Measurements from ENCODE around the gene EPB41L1.
"Not testable (repeated sequence)": the region's sequence is repeated elsewhere in the genome, so short reads cannot be mapped to it uniquely, and the experiment has no call there.

EPB41L1 gene

DNA sequence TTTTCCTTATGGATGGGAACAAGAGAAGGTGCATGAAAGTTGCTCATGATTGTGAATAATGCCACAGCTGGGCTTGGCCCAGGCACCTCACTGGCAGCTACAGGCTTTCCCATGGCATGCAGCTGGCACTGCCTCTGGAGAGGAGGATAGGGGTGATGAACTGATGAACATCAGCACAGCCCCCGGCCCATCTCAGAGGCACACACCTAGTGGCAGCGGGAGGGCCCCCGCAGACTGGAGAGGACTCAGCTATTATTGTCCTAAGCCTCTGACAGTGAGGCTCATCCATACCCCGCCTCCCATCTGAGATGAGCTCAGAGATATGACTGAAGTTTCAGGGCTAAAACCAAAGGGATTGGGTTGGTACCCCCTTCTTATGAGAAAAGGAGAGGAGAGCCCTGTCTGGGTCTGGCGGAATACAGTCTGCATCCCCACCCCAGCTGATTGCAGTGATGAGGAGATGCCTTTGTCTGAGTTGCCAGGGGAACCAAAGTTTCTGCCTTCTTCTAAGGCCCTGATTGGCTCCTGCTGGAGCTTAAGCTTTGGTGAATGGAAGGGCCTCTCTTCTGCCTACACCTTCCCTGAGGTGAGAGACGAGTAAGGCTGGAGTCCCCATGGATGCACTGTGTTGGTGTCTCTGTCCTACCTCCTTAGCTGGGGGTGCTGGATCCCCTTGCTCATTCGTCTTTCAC is 27.6 kb upstream of the EPB41L1 start:
- no peak for DNase-seq

DNA sequence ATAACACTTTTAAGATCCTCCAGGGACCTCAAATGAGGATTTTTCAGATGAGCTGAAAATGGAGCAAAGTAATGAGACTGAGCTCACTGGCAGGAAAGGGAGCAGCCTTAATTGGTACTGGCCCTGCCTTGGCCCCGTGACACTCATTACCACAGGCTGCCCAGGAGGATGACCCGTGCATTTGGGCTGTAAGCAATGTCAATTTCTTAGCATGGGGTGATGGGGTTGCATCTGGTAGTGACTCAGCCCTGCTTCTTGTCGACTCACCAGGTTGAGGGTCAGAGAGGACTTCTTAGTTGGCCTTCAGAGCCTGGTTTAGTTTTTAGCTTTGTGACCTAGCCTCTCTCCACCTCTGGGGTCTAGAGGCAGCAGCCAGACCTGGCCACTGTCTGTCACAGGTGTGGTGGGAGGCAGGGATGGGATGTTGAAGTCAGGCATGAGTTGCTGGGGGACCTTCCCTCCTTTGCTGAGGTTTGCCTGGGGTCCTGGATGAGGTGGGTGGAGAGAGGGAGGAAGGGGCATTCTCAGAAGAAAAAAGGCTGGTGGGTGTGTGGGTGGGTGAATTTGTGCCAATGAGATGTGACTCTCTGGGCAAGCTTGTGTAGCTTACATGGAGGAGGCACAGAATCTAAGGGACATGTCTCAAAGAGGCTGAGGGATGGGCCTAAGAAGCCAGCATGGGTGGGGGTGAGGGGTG is 25.9 kb upstream of the EPB41L1 start:
- DNase-seq: no peak

DNA sequence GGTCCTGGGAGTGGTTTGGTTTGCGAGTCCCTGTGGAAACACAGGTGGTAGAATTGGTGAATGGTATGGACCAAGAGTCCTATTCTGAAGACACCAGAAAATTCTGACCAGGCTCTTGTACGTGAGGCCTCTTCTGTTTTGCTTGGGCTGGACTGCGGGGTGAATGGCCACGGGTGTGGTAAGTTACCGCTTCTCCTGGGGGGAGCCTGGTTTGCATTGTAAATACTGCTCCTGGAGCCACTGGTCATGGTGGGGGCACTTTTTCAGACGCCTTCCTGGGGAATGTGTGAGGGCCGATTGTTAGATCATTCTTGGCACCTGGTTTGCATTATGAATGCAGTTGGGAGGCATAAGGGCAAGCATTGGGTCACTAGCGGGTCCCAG is 25.4 kb upstream of the EPB41L1 start:
- DNase-seq: no peak

DNA sequence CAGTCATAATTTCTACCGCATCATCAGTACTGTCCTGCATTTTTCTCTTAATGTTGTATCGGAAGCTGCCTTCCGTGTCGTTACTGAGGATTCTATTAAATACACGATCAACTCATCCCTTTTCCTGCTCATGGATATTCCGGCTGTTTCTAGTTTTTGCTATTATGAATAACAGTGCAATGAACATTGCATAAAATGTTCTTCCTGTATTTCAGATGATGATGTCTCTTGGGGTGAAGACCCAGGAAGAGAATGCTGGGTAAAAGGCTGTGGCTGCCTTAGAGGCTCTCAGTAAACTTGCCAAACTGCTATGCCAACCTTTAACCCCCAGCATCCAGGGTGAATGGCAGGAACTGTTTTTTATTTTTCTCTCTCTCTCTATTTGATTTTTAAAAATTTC is 24.1 kb upstream of the EPB41L1 start:
- DNase-seq: no peak

DNA sequence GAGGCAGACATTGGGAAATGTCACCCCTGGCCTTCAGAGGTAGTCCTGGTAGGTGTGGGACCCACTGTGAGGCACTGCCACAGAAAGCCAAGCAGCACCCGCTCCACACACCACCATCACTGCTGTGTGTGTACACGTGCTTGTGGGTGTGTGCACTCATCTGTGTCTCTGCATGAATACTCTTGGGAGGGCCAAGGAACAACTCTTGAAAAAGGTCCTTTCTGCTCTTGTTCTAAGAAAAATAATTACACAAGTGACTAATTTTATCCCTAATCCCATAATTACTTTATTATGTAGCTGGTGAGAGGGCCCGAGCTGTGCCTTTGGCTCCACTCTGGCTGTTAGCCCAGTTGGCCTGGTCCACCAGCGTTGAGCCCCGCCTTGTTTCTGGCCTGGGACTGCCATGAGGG is 21.7 kb upstream of the EPB41L1 start:
- no peak for DNase-seq

DNA sequence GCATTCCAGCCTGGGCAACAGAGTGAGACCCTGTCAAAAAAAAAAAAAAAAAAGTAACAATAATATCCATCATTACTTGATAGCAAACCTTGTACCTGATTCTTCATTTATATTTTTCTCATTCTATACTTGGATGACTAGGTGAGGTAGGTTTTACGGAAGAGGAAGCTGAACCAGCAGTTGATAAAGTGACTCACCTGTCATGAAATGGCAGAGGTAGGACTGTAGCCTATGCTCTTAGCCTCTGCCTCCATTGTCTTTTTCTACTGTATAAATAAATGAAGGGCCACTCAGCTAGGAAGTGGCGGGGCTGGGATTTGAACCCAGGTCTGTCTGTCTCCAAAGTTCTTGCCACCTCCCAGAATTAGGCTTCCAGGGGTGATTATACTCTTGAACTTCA is 20.7 kb upstream of the EPB41L1 start:
- no peak for DNase-seq

DNA sequence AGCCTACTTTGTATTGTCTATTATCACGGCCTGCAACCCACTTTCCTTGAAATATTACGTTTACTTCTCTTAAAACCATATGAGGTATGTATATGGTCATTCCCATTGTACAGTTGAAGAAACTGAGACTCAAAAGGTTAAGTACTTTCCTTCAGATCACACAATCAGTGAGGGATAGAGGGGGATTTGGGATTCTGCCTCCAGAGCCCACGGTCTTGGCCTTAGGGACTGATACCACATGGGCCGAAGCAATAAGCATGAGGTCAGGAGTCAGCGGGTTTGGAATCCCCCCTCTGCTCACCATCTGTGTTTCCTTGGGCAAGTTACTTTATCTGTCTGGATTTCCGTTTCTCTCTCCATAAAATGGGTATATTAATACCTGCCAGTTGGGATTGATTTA is 19.4 kb upstream of the EPB41L1 start:
- no peak for DNase-seq

DNA sequence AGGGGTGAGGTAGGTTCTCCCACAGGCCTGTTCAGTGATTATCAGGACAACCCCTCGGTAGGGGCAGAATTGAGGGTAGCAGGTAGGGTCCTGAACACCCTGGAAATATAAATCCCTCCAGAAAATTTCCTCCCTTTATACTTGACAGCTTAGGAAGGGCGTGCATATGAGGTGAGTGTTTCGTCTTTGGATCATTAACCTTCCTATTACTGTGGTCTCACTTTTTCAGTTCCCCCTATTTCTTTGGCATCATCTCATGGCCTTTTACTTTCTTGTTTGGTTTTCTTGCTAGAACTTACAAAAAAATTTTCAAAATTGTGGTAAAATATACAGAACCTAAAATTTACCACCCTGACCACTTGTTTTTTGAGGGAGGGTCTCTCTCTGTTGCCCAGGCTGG is 18.7 kb upstream of the EPB41L1 start:
- no peak for DNase-seq

DNA sequence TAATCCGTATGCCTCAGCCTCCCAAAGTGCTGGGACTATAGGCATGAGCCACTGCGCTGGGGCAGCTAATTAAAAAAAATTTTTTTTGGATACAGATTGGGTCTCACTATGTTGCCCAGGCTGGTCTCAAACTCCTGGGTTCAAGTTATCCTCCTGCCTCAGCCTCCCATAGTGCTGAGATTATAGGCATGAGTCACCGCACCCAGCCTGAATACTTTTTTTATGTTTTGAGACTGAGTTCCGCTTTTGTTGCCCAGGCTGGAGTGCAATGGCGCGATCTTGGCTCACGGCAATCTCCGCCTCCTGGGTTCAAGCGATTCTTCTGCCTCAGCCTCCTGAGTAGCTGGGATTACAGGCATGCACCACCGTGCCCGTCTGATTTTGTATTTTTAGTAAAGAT is 17.2 kb upstream of the EPB41L1 start:
- not testable (repeated sequence) for DNase-seq

DNA sequence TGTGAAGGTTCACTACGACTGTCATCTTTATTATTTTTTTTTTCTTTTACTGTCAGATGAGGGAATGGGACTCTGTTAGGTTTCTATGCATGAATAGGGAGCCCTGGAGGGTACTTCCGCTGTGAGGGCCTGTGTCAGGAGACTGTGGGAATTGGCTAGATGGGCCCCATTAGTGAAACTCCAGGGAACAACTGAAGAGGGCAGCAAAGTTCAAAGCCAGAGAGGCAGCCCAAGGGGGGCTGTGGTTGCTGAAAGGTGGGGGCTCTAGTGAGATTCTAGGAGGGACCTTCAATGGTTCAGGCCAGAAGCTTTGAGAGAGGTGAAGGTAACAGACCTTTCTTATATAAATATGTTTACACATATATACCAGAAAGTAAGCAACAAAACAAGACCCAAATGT is 13.2 kb upstream of the EPB41L1 start:
- DNase-seq: no peak

DNA sequence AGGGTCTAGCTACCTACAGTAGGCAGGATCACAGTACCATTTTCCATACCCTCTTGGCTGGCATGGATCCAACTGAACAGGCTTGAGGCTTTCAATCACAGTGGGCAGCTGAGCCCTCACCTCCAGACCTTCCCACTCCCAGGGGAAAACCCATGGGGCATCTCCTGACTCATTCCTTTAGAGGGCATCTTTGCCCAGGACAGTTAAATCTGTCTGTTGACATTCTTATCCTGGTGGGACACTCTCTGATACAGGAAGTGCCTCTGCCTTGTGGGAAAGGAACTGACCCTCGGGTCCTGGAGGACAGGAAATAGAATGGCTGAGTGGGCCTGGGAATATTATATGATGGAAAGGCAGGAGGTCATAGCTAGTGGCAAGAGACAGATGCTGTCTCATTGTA is 10.2 kb upstream of the EPB41L1 start:
- no peak for DNase-seq

DNA sequence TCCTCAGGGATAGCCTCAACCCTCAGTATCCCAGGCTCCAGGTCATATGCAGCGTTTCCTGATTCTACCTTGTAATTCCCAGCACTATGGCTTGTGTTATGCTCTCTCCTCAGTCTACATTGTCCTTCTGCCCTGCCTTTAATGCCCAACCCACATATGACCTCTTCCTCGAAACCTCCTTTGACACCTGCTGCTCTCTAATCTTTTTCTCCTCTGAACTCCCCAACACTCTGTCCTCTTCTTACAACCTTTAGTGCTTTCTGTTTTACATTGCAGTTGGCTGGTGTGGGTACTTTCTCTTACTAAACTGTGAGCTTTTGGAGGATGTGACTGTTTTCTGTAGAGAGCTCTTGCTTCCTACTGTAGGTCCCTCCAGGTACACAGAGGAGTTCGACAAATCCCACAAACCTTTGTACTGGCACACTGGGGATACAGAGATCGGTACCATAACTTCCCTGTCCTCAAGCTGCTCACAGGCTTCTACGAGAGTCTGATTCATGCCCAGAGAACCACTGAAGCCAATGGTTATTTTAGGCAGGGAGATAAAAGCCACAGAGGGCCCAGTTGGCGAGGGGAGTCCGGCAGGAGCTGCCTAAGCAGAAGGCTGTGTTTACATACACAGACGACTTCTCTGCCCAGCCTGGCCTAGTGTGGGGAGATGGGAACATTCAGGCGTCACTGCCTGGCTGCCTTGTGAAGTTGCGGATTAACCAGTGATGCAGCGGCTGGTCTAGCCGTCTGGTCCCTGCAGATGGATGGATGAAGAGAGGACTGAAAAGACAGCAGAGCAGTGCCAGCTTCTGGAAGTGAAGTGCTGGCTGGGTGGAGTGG is 8.4 kb upstream of the EPB41L1 start:
- no peak for DNase-seq

DNA sequence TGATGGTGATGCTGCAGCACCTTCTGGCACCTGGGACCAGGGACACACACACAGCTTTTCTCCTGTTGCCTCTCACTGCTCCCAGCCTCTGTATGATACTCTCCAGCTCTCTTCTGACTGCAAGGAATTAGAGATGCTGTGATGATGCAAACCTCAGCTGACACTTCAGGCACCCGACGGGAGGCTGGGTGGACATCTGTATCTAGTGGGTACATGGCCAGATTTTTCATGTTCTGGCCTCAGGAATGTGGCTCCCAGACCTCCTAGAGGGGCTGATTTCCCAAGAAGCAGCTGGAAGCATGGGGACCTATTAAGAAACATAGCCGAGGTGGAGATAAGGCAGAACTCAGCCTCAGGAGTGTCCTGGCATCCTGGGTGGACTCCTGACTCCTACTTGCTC is 6.8 kb upstream of the EPB41L1 start:
- no peak for DNase-seq

DNA sequence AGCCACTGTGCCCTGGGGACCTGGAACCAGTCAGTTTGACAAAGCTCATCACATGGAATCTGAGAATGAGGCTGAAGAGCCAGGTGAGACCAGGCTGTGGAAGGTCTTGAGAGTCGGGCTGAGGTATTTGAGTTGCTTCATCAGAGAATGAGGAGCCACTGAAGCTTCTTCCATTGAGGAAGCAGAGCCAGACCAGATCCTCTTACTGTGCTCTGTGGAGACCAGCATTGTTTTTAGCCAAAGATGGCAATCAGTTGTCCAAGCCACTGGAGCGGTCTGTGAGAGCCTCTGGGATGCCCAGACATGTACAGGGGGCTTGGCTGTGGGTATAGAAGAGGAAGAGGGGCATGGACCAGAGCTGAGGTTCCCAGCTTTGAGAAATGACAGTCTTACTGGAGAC is 6.1 kb upstream of the EPB41L1 start:
- no peak for DNase-seq

DNA sequence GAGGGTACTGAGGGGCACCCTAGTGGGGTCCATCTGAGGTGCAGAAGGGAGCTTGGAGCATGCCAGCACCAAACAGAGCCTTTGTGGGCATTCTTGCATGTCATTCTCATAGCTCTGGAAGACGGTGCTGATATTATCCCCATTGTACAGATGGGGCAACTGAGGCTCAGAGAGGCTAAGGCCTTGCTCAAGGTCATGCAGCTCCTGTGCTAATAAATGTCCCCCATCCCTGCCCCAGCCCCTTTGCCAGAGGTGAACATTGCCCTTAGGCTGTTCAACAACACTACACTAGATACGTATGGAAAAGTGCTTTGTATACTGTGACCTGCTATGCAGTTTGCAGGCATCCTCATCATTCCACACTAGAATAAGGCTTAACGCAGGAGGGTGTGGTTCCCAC is 5.5 kb upstream of the EPB41L1 start:
- DNase-seq: no peak

DNA sequence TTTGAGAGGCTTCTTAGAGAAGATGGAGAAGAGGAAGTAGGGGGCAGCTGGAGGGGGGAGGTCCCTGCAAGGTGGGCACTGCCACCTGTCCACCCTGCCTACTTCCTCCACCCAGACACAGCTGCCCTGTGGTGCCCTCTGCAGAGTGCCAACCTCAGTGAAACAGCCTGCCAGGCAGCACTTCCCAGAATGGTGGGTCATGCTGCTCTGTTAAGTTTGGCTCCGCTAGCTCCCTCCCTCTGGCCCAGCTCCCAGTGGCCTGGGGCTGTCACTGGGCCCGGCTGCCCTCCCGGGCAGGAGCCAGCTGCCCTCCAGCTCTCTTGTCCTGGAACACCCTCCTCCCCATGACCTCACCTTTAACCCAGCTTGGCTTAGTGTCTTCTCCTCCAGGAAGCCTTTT is 5.1 kb upstream of the EPB41L1 start:
- DNase-seq: no peak

DNA sequence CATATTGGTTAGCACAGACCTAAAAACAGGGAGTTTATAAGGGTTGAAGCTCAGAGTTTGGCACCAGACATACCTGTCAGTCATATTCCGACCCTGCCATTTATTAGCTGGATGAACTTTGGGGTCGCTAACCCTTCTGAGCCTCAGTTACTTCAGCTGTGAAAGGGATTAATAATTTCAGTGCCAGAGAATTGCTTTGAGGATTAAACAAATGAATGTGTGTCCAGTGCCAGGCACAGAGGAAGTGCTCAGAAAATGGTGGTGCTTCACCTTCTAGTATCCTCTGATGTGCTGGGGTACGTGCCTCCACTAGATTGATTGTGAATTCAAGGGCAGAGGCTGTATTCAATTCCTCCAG is 4.1 kb upstream of the EPB41L1 start:
- no peak for DNase-seq

DNA sequence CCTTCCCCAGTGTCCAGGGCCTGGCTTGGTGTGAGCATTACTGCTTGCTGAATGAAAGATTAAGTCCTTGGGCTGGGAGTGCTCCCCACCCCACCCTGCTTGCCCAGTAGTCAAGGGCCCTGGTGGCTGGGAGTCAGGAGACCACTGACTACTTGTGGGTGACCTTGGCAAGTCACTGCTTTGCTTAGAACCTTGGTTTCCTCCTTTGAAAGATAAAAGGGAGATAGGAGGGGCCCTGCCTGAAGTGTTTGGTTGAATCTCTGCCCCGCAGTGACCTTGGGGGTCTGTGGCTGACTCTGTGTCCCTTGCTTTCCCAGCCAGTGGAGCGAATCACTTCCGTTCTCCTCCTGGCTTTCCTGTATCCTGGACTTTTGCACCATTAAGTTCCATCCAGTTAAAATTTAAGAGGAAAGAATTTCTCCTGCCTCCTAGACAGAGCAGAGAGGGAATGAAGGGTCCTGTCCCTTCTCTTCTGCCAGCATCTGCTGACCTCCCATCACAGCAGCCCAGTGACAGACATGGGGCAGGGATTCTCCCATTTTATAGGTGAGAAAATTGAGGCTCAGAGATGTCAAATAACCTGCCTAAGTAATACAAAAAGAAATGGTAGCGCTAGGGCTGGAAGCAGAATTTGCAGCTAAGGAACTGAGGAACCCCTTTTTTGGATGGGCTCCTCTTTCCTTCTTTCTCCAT is 3.5 kb upstream of the EPB41L1 start:
- DNase-seq: no peak

DNA sequence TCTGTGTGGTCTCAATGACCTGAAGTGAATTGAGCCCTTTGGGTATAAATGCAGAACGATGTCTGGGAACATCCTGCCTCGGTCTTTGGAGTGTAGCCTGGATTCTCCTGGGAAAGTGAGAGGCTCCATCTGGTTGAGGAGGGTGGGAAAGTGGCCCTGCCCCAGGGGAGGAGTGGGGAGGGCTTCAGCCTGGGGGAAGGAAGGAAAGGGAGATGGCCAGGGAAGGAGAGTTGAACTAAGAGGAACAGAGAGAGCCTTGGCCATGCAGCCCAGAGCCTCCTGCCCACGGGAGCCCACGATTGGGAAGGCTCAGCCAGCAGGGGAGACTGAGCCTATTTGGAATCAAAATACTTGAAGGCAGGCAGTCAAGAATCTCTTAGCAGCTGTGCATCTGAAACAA is 2.3 kb upstream of the EPB41L1 start:
- no peak for DNase-seq

DNA sequence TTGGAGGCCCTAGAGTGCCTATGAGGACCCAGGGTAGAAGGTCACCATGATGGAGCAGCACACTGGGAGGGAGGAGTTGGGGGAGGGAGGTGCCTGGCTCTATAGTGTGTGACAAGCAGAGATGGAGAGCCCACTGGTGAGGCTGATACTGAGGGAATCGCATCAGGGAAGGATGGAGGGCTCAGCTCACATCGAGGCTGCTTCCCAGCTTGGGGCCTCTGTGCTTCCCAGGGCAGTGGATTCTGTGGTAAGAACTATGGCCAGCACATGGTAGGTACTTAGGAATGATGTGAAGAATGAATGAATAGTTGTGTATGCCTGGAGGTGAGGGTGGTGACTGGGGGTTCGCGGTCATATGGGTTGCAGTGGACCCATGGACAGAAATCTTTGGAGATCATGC is 1.3 kb upstream of the EPB41L1 start:
- no peak for DNase-seq

DNA sequence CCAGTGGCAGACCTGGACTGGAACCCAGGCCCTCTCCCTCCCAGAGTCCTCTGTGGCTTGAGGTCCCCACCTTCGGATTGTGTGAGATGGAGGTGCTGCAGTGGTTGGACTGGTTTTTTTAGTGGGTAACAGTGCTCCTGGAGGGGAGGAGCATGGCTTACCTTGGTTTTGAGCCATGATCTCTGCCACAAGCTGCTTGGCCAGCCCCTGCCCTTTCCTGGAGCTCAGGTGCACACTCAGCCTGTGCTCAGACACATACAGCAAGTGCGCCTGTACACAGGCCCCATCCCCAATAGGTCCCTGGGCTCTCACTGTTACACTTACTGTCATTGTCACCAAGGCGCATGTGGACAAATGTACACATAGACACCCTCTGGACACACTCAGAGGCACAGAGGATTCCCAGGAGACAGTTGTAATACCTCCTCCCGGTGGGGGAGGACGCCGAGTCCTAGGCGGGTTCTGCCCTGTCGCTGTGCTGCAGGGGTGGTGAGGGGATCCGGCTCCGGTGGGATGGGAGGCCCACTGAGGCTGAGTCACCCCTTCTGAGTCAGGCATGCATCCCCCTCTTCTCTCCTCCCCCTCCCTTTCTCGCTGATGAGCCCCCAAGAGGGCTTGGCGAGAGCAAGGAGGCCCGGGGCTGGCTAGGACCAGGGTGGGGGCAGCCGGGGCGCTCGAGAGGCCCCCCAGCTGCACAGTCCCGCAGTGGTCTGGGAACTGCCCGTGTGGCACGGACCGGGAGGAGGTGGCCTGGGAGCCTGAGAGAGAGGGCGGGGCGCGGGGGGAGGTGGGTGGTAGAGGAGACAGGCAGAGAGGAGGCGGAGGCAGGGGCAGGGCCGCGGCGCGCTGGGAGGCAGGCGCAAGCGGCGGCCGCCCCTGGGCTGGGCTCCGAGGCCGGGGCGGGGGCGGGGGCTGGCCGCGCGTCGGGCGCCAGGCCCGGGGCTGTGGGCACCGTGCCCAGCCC is 522 bp upstream of the EPB41L1 start:
- DNase-seq: no peak

DNA sequence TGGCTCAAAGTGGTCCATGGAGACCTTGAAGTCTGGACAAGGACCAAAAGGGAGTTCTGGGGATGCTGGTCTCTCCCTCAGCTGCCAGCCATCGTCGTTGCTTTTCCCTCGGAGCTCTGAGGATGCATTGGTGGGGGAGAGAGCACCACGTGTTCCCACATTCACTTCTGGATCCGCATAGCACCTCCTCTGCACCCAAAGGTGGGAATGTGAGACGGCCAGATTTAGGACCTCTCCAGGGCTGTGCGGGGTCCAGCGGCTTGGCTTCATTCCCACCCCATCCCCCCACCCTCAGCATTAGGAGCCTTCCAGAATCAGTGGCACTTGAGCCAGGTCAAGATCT is 1.1 kb downstream of the EPB41L1 start:
- no peak for DNase-seq

DNA sequence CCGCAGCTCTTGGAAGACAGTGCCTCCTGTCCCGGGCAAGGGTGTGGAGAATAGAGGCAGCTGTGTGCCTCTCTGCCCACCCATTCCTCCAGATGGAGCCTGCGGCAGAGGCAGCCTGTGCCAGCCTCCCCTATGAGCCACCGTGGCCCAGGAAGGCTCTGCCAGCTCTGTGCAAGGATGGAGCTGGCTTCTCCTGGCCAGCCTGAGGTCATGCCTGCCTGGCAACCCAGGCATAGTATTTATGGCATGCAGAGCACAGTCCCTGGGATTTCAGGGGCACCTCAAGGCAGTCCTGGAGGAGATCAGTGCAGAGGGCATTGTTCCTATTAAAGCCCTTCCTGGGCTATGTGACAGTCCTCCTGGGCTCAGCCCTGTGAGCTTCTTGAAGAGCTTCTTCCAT is 1.5 kb downstream of the EPB41L1 start:
- DNase-seq: no peak

Measured in activated CD4-positive, CD25-positive, alpha-beta regulatory T cell treated with anti-CD3 and anti-CD28 coated beads, Interleukin-2, amount 50 U/mL, for 72 hours (primary cell).